HL-60 (cell line): ENCODE measurements around the gene PLA1A.

ENCODE experiments used
- CTCF ChIP-seq: IDR thresholded peaks from one replicate; pipeline ENCODE4 v1.5.1; 2011; ENCODE audit warnings: low read length, control low read depth, inconsistent platforms; ENCODE audit not compliant: insufficient read depth
- GABPA ChIP-seq: IDR thresholded peaks from 2 replicates; pipeline ENCODE4 v1.6.1; 2012; ENCODE audit warnings: low read depth
- POLR2AphosphoS5 ChIP-seq: IDR thresholded peaks from 2 replicates; pipeline ENCODE4 v1.6.1; 2012; ENCODE audit warnings: low read depth
- REST ChIP-seq: IDR thresholded peaks from 2 replicates; pipeline ENCODE4 v1.6.1; 2012; ENCODE audit warnings: low read depth; ENCODE audit not compliant: insufficient replicate concordance
- SPI1 ChIP-seq: IDR thresholded peaks from 2 replicates; pipeline ENCODE4 v1.6.1; 2012; ENCODE audit warnings: low read depth, mild to moderate bottlenecking, borderline replicate concordance

GRCh38 chr3:119677641-119677934, 79.9 kb downstream of the PLA1A start:
- TF ChIP-seq CTCF (no peak), GABPA (no peak), REST (no peak), POLR2AphosphoS5 (no peak), SPI1 (no peak)
